Measurements from ENCODE around the gene CBLB.
A peak's percentile ranks its signal among the peaks of the same experiment; 100 is the strongest.

Gene CBLB

DNA sequence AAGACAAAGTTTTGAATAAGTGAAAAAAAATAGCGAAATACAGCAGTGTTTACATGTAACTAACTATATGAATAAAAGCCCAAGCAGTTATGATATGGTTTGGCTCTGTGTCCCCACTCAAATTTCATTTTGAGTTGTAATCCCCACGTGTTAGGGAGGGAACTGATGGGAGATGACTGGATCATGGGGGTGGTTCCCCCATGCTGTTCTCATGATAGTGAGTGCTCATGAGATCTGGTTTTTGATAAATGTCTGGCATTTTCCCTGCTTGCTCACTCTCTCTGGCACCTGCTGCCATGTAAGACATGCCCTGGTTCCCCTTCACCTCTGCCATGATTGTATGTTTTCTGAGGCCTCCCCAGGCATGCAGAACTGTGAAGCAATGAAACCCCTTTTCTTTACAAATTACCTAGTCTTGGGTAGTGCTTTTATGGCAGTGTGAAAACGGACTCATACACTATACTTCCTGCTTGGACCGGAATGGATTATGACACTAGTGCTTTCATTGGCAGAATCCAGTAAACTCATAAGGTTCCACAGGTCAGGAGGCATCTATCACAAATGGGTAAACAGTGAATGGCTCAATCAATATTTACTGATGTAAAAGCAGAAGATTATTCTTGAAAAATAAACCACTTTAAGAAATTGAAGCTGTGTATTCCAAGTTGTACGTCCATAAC is 192.1 kb downstream of the CBLB start:
- DNase-seq = no peak

DNA sequence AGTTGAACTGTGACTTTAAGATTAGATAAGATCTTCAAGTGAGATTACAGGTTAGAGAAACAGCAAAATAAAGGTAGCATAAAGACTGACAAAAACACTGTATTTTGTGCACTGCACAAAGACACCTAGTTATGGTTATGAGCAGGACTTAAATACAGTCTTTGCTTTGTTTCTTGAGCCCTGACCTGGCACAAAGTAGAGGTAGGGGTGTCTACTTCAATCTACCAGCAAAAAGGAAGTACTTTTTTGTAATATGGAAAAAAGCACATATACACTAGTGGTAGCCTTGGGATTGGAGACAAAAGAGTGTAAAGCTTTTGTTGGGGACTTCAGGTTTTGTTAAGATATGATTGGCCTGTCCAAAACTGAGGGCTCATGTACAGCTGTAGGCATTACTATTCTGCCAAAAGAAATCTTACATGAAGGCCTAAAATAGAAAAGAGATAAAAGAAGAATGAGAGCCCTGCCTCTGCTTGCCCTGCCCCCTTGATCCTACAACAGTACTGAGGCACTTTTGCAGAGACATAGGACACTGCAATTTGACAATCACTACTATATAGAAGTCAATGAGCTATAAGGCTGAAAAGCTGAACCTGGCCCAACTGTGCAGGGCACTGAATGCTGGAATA is 194.3 kb downstream of the CBLB start:
- DNase-seq = no peak

DNA sequence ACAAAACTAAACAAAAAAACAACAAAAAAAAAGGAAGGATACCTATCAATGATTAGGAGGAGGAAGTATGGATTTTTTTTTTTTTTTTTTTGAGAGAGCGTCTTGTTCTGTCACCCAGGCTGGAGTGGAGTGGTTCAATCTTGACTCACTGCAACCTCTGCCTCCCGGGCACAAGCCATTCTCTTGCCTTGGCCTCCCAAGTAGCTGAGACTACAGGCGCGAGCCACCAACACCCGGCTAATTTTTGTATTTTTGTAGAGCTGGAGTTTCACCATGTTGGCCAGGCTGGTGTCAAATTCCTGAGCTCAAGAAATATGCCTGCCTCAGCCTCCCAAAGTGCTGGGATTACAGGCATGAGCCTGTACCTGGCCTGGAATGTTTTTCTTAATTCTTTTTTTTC is 195.8 kb downstream of the CBLB start:
- no peak for DNase-seq

DNA sequence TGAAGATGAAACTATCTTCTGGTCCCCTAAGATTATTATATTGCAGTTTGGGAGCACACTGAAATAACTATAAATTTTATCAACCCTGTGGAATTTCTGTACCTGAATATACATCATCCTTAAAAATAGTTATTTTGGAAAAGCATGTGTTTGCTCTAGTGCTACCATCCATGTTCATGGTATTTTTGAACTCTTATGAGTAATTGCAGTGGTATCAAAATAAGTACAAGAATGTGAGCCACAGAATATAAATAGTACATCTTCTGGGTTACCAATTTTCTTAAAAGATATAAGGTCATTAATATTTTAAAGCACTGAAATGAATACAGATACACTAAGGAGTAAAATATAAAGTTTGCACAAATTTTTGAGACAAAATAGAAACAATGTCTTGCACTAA is 206.5 kb downstream of the CBLB start:
- DNase-seq = no peak

DNA sequence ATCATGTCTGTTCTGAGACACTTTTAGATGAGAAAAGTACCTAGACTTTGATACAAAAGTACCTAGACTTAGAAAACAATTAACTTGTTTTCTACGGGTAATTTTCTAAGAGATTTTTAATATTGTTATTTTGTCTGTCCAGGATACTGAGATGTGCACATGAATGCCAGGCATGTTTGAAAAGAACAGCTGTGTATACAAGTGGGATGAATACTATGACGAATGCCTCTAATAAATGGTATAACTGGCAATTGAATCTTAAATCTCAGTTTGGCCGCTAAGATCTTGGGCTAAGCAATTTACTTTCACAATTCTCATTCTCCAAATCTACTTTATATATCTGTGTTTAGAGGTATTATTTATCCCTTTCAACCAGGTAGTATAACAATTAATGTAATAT is 207.4 kb downstream of the CBLB start:
- no peak for DNase-seq

DNA sequence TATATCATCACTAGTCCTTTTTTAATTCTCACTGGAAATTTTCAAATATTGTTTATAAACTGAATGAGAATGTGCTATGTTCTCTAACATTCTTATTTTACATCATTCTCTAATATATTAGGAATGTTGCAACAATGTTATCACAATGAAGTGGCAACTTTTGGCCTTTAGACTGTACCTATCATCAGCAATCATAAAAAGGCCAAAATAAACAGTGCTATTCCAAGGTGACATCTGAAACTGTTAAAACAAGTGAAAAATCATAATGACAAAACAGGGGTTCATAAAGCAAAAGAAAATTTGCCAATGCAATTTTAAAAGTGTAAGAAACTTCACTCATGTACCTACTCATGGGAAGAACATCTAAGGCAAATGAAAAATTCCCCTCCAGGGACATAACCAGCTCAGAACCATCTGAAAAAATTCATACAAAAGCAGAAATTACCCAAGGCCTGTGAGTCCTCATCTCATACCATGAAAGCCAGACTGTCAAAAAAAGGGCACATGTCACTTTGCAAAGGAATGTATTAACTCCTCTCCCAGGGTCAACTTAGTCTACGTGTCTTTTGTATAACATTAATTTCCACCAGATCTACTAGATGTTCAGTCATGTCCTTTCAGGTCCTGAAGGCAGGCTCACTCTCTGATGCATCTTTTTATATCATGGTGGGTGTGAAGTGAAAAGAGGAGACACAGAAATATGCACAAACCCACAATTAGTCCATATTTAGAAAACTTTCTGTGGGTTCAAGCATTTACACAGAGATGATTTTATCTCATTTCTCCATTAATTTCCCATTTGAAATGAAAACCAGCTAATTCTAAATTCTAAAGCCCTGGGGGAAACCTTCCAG is 211.9 kb downstream of the CBLB start:
- DNase-seq = no peak

DNA sequence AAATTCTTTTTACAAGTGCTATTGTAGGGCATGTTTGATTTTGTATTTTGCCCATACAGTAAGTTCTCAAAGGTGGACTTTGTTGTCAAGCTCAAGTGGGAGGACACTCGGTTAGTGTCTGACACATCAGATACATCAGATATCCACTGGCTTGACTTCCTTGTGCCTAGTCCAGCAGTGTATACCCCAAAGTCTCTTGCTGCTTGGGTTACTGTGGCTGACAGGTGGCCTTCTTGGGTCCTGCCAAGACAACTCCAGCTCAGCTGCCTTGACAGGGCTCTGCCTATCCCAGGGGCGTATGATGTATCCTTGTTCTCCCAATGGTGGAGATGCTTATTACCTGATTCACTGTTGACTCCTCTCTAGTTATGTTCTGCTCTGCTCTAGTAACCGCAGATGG is 214.9 kb downstream of the CBLB start:
- DNase-seq = no peak

DNA sequence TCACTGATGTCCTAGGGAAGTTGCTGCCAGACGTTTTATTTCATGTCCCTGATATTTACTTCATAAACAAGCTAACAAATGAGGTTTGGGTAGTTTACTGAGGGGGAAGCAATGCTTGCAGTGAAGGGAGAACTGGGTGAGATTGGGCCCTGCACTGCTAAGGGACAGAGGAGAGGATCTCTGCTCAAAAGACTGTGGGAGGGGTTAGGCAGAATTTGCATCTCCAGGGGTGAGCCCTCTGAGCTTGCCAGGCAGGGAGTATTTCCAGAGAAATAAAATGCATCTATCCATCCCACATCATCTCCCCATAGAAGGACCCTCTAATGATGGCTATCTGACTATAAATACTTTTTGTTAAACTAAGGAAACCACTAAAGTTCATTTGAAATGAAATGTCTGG is 215.6 kb downstream of the CBLB start:
- no peak for DNase-seq

DNA sequence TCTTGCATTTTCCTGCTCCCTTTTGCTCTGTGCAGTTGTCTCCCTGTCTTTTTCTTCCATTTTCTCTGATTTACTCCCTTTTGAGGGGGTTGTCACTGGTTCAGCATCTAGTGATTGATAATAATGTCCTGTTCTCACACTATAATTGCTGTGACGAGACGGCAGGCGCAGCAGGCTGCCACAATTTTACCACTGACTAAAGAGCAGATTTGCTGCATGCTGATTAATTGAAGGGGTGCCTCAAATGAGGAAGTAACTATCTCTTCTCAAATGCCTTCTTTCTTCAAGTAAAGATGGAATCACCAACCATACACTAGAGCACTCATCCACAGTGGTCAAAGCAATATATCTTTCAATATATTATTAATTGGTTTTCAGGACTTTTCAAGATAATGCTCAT is 219.3 kb downstream of the CBLB start:
- DNase-seq = no peak

DNA sequence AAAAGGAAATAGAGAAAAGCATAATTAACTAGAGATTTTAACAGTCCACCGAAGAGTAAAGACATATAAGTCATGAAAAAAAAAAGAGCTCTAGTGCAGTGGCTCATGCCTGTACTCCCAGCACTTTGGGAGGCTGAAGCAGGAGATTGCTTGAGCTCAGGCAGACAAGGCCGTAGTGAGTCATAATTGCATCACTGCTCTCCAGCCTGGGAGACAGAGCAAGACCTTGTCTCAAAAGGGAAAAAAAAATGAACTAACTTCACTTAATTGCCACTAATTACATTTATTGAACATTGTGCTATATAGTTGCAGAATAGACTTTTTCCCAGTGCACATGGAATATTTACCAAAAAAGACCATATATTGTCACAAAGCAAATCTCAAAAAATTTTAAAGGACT is 221.8 kb downstream of the CBLB start:
- peak; percentile 75 to 80 for DNase-seq

DNA sequence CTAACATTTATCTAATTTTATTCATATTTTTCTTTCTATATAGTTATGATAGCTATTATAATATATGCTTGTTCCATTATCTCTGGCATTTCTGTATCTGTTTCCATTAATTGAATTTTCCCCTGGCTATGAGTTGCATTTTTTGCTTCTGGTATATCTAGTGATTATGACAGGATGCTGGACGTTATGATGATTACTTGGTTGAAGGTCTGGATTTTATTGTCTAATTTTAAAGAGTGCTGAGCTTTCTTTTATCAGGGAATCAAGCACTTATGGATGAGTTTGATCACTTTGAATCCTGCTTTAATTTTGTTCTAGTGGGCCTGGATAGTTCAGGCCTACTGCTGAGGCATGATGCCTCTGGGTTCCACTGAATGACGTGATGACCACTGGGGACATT is 229.7 kb downstream of the CBLB start:
- no peak for DNase-seq

DNA sequence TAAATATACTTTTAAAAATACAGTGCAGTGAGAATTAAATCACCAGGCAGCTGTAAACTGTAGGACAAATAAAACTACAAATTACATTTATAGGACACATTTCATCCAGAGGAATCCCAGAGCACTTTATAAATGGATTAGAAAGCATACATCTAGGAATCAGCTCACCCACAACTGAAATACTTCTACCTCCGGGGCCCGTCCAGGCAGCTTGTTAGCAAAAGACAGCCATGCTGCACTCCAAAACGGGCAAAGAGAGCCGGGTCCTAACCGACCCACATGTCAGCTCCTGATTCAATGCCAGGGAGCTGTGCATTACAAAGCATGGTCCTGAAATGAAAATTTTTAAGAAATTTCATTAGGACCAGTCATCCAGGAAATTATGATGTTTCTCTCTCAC is 234.1 kb downstream of the CBLB start:
- no peak for DNase-seq

DNA sequence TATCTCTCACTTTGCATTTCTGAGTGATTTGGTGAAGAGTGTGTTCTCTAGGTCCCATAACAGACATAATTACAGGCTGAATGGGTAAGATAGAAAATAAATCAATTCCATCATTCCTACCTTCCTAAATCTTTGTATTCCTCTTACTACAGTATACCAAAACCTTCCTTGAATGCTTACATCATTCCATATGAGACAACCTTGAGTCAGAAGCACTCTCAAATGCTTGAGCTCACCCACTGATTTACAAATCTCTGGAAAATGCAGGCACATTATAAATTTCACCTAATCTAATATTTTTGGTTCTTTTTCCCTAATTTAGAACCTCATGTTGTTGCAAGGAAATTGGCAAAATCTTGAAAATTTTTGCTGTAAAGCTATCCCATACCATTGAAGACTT is 239.1 kb downstream of the CBLB start:
- DNase-seq = no peak

DNA sequence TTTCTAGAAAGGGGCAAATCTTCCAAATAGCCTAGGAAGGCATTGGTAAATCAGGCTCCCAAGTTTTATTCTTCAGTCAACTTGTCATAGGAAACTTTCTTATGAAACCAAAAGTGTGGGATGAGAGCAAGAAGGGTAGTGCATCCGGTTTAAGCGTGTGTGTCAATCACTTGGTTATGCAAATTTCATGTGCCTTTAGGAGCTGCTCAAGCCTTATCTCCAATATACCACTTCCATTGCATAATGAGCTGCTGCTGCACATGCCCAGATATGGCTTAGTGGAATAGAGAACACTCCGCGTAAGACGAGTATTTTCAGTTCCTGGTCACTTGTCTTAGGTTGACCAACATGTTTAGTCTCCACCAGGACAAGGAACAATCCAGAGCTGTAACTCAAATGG is 242.1 kb downstream of the CBLB start:
- no peak for DNase-seq

DNA sequence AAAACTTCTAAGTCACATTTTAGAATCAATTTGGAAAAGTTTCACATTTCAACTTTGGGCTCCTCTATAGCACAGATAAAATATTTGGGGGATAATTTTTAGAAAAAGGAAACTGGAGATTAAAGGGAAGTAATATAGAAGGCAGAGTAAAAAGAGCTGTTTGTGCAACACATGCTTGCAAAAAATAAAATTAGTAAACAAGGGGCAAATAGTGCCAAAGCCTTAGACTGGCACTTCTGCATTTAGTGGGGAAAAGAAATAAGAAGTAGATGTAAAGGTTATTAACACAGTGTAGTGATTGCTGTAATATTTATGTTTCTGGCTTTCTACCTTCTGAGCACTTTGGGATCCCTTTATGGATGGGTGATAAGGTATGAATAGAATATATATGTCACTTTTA is 246.6 kb downstream of the CBLB start:
- no peak for DNase-seq

DNA sequence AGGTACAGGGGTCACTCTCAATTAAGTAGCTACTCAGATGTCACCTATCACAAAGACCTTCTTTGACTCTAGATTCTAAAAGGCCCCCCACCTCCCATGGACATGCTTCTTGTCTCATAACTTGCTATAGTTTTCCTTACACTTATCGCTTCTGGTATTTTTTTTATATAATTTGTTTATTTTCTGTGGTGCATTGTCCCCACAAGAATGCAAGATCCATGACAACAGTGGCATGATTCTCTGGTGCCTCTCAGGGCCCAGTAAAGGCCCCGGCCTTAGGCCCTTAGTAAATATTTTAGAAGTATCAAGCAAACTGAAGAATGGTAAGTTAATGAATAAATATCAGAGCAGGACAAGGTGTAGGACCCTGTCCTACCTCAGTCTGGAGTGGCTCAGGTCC is 248.6 kb downstream of the CBLB start:
- DNase-seq = no peak

DNA sequence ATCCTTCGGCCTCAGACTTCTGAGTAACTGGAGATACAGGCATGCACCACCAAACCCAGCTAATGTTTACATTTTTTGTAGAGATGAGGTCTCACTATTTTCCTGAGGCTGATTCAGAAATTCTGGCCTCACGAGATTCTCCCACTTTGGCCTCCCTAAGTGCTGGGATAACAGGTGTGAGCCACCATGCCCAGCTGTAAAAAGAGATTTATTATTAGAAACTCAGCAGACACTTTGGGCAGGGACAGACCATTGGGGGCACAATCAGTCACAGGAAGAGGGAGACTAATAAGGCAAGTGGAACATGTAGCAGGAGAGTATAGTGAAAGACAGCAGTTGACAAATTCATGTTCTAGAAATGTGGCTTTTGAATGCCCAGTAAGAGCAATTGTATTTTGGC is 249.2 kb downstream of the CBLB start:
- no peak for DNase-seq

DNA sequence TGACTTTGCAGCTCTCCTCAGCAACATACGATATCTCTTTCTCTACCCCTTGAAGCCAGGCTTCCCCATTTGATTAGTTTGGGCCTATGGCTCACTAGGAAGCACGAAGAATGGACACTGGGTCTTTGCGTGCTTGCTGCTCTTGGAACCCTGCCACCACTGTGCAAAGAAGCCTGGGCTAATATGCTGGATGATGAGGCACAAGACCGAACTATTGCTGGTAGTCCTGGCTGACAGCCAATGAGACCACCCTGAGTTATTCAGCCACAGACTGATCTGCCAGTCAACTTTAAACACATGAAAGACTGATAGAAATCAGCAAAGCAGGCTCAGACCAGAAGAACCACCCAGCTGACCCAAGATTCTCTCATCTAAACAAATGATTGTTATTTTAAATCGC is 250.3 kb downstream of the CBLB start:
- DNase-seq = no peak

DNA sequence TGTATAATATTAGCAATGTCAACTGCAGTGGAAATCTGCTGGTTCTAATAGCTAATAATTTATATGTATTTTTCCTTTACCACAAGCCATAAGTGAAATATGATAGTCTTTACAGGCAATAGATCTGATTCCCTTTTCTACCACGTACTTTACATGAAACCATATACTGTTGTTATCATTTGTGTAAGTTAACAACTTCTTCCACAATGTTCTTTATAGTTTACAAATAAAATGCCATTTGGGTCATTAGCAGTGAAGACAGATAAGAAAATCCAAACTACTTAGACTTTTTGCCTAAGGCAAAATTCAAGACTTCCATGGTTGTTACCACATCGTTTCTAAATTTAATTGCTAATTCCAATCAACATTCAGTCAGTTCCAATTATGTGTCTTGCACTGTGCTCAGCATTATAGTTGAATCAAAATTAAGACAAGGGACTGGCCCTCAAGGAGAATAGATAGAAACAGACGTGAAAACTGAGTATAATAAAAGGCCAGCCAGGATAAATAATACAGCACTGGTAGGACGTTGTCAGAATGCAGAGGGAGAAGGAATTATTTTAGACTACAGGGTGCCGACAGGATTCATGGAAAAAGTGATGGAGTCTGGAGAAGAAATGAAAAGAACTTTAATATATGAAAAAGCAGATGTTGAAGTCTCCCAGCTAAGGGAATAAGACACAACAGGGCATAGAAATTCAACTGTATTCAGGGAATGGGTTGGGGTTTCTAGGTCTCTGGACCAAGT is 252.3 kb downstream of the CBLB start:
- DNase-seq = no peak

DNA sequence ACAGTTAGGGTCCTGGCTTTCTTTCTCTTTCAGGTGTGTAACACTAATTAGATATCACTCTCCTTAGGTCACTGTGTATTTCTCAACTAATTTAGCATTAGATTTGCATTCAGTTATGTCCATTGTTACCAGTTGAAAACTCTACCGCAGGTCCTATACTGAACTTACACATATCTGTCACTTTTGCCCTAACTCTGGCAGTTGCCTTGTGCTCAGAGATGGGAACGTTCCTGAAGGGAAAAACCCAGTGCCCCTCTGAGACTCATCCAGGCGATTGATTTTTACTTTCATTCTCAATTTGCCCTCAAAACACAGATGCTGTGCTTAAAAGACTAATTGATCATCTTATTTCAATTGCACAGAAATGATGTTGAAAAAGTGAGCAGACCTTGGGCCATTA is 253.0 kb downstream of the CBLB start:
- no peak for DNase-seq

DNA sequence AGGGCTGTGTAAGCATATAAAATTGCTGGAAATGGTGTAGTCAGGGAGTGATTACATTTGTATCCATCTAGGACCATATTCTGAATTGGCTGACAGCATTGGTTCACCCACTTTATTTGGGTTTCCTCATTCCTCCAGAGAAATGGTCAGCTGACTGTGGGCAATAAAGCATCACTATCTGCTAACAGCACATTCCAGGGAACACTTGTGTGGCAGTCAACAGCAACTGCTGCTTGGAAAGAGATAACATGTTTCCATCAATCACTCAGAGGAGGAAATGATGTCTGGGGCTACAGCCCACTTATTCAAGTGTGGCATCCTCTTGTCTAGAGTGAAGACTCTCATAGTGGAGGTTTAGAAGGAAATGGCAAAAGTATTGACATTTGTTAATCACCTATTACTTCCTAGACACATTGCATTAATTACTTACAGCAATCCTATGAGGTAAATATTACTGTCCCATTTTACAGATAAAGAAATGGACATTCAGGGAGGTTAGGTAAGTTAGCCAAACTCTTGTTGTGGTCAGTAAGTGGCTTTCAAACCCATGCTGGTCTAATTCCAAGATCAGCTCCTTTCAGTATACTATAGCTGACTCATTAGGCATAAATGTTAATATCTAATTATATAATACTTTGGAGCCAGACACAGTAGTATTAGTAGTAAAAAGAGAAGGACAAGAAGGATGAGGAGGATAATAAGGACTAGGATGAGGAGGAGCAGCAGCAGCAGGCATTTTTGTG is 254.4 kb downstream of the CBLB start:
- DNase-seq = no peak

DNA sequence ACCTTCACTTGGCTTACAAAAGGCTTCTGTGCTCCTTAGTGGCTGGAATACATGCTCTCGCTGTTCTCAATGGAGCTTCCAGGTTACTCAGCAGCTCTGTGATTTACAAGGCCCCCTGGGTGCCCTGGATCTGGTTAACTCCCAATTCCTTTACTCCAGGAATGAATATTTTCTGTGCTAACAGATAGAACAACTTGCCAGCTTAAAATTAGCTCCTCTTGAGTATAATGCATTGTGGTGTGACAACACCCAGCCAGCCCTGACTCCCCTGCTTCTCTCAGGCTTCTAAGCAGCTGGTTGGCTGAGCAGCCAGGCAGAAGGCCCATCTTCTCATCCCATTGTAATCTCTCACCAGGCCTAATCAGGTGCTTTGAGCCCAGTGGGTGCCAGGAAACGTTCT is 255.7 kb downstream of the CBLB start:
- DNase-seq = no peak

All from AML-193 (cell line).